Pulmonary artery endothelial cell (primary cell): Measurements from ENCODE around the gene ST7L. TPM values are rescaled to one million over a fixed set of nuclear protein-coding genes. Genes with fewer than 3 reads are reported as not detected.
A peak's percentile ranks its signal among the peaks of the same experiment; 100 is the strongest.

Source experiments
- DNase-seq: peaks from one replicate; pipeline ENCODE4 v3.0.0-alpha.2; 2011; ENCODE audit warnings: low read depth, low spot score
- total RNA-seq: library from RNA; depleted of rRNA; stranded (reverse); fragments of >200 nt; gene quantifications from 2 replicates; pipeline ENCODE4 v1.2.3, GENCODE V29; 2014

ST7L gene
- total RNA-seq, 1 donor from 2014 or later = 17.5 TPM

DNA sequence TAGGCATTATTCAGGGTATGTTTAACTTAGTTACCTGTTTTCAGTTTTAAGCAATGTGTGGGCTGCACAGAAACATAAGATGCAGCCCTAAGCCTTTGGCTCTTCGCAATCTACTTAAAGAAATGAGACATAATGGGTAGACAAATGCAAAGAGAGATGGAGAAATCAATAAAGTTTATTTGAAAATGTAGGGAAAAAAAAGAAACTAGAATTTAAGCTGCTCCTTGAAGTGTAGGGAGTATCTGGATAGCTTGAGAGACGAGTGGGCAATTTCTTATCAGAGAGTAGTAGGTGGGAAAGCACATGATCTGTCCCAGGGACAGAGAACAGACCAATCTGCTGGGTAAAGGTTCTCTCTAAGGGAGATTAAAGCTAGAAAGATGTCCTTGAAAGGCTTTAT is 101.3 kb downstream of the ST7L start:
- DNase-seq = no peak

DNA sequence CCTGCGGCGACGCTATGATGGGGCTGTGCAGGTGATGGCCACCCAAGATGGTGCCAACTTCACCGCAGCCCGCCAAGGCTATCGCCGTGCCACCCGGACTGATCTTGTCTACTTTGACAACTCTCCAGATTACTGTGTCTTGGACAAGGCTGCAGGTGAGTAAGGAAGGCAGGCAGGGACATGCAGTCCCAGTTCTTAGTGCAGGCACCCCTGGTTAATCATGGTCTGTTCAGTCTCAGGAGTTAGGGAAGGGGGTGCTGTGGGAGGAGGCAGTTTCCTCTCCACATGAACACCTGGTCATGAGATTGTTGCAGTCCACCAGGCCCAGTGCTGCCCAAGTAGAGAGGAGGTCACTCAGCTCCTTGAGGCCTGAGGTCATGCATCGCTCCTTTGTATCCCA is 101.7 kb downstream of the ST7L start:
- DNase-seq = no peak

DNA sequence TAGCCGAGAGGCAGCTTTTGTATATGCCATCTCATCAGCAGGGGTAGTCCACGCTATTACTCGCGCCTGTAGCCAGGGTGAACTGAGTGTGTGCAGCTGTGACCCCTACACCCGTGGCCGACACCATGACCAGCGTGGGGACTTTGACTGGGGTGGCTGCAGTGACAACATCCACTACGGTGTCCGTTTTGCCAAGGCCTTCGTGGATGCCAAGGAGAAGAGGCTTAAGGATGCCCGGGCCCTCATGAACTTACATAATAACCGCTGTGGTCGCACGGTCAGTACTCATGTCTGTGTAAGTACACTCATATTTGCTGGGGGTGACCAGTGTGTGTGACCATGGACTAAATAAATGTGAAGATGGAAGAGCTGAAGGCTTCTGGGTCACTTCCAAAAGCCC is 102.8 kb downstream of the ST7L start:
- no peak for DNase-seq

DNA sequence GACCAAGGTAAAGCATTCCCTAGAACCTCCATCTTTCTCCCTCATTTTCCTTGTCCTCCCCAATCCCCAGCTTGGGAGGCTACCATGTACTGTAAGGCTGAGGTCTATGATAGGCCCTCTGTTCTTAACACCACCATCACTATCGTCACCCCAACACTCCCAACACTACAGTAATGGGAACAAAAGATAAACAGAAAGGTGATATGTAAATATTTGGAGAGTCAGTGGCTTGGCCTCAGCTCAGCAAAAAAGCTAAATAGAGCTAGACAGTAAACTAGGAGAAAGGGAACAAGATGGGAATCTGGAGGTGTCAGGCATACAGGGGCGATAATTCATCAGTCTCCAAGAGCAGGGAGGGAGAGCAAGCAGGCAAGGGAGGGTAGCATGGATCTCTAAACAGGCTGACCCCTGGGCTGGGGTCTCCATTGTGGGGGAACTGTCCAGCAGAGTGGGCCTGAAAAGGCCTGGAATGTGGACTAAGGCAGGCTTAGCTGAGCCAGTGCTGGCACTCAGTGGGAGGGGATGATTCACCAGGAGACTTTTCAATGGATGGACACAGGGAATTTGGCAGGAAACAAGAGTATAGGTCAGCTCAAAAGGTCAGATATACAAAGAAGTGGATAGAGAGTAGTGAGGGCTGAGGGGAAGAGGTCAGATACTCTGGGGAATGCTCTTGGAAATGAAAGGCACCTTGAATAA is 103.5 kb downstream of the ST7L start:
- DNase-seq = peak; percentile 10

DNA sequence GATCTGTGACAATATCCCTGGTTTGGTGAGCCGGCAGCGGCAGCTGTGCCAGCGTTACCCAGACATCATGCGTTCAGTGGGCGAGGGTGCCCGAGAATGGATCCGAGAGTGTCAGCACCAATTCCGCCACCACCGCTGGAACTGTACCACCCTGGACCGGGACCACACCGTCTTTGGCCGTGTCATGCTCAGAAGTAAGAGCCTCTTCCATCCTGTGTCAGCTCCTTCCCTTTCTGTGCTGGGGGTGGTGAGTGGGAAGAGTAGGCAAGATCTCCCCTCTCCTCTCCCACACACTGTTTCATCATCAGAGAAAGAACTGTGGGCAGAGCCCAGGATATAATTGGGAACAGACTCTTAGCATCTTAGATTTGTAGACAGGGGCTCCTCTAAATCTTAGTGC is 104.0 kb downstream of the ST7L start:
- DNase-seq = no peak

DNA sequence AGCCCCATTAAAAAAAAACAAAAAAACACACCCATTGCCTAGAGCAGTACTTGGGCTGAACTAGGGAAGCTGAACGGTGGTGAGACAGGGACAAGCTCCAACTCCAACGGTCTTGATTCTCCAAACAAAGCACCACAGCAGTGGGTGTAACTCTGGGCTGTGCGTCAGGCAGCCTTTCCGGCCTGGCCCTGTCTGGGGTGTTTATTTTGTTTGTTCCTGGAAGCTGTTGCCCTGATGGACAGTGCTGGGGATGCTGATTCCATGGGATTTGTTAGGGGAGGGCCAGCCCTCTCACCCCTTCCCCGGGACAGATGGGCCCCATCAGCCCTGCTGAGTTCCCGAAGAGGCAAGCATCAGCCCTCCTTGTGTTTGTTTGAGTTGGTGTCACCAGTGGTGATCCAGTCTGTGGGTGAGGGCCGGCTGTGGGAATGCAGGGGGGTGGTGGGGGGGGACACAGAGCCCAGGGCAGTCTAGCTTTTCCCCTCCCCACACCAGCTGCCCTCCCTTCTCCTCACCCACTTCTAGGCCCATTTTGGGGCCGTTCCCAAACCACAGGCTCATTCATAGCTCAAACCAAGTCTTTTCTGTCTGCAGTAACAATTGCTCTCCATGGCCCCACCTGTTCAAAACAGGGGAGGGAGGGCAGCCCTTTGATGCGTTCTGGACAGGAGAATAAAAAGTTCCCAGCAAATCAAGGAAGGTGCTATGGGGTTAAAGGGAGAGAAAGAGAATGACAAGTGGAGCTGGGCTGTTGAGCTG is 105.7 kb downstream of the ST7L start:
- no peak for DNase-seq

DNA sequence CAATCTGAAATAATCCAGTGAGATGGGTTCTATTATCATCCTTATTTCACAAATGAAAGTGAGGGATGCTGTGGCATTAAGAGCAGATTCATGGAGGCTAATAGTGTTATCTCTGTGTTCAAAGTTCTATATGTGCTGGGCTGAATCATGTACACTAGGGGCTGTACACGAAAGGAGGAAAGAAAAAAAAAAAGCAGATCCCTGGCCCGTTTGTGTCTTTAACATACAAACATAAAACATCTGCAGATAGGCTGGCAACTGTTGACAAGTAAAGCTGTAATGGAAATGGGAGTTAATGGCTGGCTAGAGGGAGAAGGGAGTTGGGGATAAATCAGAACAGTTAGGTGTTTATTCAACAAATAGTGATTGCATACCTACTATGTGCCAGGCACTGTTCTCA is 107.0 kb downstream of the ST7L start:
- no peak for DNase-seq

DNA sequence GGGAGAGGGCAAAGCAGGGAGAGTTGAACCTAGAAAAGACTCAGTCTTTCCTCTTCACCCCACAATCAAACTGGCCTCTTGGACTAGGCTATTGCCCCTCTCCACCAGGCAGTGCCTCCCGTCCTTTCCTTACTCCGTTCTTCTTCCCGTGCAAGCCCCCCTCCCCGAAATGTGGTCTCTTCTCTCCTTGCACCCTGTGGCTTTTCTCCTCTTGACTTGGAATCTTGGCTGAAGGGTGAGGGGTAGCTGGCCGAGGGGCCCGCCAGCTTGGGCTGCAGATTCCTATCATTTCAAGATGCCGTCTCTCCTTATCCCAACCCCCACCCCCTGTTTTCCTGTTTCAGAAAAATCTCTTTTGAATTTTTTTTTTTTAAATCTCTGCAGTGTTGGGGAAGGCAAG is 108.6 kb downstream of the ST7L start:
- DNase-seq = no peak

DNA sequence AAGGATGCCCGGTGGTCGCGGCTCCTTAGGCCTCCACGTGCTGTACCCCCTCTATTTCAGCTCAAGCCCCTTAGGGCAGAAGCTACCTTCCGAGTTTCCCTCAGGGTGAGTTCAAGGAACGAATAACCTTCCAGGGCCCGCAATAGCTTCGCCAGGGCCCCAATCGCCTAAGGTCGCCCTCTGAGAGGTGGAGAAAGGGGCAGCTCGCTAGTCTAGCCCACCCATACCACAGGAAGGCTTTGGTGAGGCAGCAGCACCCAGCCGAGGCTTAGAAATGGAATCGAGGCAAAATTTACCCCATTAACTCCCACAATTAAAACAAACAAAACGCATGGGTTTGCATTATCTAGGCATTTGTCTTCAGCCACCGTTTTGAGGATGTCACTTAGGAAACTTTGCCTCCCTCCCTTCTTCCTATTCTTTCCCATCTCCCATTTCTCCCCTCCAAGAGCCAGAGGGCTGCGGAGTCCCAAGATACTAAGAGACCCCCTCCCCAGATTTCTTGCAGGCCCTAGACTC is 109.2 kb downstream of the ST7L start:
- DNase-seq = no peak

DNA sequence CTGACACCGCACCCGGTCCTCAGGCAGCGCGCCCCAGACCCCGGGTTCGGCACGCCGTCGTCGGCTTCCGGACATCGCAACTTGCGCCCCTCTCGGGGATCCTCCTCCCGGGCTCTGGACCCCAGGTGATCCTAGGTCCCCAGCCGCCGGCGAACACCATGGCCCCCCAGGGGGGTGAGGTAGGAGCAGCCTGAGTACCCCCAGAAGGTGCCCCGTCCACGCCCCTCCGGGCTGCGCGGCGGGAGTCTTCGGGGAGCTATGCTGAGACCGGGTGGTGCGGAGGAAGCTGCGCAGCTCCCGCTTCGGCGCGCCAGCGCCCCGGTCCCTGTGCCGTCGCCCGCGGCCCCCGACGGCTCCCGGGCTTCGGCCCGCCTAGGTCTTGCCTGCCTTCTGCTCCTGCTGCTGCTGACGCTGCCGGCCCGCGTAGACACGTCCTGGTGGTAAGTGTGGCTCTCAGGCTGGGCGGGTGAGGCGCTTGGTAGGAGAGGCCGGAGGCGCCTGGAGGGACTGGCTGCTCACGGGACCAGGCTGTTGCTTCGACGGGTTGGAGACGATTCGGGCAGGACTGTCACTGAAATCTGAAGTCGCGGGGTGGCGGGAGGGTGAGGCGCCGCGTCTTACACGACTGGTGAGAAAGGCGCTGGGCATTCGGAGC is 109.8 kb downstream of the ST7L start:
- no peak for DNase-seq

DNA sequence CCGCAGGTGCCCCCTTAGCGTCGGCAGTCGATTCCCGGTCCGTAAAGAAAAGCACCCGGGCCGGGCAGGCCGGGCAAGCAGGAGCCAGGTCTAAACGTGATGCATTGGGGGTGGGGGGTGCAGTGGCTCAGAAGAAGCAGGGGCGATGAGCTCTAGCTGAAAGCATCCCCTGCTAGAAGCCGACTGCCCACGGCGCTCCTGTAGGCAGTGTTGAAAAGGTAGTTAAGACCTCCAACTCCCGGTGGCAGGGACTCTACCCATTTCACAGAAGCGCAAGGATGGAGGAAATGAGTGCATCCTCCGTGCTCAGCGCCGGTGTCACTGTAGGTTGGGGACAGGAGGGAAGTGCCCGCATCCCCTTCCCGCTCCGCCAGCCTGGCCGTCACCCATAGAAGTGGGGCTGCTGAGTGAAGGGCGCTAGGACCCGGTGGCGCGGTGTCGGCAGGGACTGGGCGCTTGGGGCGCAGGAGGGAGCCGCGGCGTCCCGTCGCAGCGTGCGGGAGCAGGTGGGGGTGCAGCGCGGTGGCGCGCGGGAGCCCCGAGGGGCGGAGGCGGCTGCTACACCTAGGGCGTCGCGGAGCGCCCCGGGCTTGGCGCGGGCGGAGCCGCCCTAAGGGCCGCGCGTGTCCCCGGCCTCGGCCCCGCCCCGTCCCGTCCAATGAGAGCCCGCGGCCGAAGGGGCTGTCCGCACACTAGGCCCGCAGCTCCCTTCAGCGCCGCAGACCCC is 110.5 kb downstream of the ST7L start, which contains the start of gene WNT2B:
TSS of gene WNT2B (plus strand) at position 688 of the 727 bp plus-strand sequence. CDS start 298 bp downstream, outside the sequence.
- no peak for DNase-seq

DNA sequence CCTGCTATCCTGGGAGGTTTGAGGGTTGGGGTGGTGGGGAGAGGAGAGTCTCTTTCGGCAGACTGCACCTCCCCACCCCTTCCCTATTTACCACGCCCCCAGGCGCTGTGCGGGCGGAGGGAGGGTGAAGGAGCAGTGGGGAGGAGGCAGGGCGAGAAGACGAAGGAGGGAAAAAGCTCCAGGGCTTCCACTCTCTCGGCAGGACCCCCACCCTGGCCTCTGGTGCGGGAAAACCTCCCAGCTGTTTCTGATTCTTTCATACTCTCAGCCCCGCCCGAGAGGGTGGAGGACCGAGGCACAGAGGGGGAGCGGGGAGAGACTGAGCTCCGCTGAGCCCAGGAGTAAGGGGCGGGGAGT is 111.0 kb downstream of the ST7L start:
- no peak for DNase-seq

DNA sequence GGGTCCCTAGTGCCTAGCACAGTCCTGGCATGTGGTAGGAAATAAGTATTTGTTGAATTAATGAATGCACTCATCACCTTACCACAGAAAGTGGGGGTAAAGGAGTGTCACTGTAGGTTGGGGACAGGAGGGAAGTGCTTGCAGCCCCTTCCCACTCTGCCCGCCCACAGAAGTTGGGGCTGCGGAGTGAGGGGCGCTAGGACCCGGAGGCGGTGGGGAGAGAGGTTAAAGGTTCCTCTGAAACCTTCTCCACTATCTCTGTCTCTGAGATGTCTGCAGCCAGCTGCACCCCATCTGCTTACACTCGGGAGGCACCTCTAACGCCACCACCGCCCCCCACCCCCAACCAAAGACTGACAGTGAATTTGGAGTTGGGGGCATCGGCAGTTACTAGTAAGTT is 111.6 kb downstream of the ST7L start:
- DNase-seq = no peak

DNA sequence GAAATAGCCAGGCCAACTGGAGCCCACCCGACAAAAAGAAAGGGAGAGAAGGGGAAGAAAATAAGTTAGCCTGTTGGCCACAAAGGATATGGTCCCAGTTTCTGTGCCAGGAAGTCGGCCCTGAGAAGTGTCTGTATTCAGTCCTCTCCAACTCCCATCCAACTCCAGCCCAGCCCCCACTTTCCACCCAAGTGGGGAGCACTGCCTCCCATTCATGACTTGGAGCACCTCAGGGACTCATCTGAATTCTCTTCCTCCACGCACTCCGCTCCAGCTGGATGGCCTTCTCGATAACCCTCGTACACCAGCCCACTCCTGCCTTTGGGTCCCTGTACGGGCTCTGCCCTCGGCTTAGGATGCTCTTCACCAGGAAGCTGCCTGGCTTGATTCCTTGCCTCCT is 112.2 kb downstream of the ST7L start:
- no peak for DNase-seq

DNA sequence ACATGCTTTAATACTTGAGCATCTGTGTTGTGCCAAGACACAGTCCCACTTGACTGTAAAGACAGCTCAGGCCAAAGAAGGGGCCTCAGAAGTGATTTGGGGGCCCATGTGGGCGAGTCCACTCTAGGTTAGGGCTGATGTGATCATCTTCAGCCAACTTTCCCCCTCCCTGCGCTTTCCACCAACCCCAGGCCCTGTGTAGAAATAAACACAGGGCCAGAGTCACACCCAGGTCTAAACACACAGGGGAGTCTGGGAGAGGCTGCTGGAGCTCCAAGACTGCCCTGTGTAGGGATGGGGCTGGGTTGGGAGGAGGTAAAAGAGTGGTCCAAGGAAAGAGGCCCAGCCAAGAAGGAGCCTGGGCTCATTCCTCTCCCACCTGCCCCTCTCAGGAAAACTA is 112.6 kb downstream of the ST7L start:
- no peak for DNase-seq

DNA sequence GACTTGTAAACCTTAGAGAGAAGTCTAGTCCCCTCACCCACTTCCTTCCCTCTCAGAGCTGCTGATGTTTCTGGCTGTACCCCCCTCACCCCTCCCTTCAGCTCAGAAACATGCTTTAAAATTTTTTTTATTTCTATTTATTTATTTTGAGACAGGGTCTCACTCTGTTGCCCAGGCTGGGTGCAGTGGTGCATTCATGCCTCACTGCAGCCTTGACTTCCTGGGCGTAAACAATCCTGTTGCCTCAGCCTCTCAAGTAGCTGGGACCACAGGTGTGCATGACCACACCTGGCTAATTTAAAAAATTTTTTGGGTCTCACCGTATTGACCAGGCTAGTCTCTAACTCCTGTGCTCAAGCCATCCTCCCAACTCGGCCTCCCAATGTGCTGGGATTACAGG is 113.1 kb downstream of the ST7L start:
- no peak for DNase-seq

DNA sequence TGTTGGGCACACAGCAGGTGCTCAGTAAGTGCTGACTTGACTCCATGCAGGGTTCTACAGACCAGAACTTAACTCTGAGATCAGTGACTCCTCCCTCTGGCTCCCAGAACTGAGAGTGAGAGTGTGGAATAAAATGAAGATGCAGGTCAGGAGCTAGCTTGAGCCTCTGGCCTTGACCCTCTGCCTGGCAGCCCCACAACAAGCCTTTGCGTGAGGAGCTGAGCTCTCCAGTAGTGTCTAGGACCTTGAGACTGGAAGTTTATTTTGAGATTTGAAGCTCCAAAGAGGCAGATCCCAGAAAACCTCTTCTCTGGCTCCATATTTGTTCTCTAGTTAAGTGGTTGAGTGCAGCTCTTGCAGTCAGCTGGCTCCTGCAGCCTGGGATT is 113.5 kb downstream of the ST7L start:
- no peak for DNase-seq

DNA sequence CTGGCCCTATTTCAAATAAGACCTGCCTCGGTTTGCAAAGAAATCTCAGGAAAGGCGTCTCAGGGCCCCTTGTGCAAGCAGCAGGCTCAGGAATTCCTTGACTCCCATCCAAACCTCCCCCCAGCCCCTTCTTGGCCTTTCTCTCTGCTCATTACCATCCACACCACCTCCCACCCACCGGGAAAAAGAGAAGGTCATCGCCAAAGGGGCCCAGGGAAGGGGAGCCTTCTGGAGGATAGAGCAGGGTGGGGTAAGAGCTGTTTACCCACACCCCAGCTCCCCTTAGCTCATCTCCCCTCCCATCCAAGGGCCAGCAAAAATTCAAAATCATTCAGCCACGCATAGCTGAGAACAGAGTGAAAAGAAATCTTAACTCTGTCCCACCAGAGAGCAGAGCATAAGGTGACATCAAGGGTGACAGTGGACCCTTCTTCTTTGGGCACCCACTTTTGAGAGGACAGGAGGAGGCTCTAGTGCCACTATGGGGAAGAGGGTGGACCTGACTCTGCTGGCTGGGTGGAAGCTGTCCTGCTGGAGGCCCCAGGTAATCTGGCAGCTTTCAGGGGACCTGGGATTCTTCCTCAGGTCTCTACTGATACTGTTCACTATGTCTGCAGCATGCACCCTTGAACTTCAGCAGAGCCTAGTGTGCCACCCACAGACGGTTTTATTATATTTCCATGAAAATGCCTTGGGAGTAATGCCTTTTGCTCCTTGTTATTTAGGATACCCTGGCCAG is 114.1 kb downstream of the ST7L start:
- DNase-seq = no peak

DNA sequence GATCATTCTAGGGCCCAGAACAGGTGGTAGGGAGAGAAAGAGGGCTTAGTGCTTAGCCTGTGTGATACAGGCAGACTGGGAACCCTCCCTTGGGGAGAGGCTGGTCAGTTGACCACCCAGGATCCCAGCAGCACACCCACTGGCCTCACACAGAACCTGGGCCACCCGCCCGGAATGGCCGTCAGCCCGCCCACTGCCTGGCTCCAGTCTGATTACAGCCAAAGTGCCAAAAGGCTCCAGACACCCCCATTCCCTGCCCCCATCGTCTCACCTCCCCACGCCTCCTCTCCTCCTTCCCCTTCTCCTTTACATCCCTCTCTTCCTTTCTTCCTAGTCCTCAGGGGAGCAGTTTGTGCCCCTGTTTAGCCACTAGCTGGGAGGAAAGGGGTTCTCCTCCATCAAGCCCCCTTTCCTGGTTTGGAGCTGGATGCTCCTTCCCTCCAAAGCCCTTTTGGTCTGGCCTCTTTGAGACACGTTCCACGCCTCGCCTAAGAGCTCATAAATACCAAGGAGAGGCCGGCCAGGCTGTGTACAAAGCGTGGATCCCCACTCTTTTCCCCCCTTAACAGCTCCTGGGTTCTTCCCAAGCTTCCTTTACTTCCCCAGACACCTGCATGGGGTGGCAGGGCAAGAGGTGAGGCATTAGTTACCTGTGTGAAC is 114.8 kb downstream of the ST7L start:
- no peak for DNase-seq

DNA sequence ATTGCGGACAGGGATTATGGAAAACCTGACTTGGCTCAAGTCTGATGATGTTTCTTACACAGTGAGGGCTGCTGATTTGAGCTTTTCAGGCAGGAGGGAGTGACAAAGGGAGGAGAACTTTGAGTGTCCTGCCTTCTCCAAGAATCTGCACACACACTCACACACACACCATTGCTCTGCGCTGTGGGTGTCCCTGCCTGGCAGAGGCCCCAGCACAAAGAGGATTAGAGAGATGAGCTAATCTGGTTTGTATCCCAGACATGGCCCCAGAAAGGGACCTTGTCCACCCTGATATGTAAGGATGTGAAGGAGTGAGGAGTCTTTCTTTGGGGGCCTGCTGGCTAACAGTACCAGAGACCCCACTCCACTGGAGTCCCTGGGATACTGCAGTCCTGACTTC is 116.1 kb downstream of the ST7L start:
- no peak for DNase-seq
